ENCODE data around the gene HIVEP3.

Gene HIVEP3

GRCh38 chr1:41503538-41504113 is 415.1 kb downstream of the HIVEP3 start:
- DNase-seq: no peak

GRCh38 chr1:41502912-41503311 is 415.8 kb downstream of the HIVEP3 start:
- no peak for DNase-seq

GRCh38 chr1:41501581-41501980 is 417.1 kb downstream of the HIVEP3 start:
- DNase-seq: no peak

- DNase-seq: no peak
Measured at GRCh38 chr1:41500781-41501518, 417.8 kb downstream of the HIVEP3 start.

- no peak for DNase-seq
Measured at GRCh38 chr1:41500378-41500777, 418.3 kb downstream of the HIVEP3 start.

GRCh38 chr1:41499591-41499990 is 419.1 kb downstream of the HIVEP3 start:
- no peak for DNase-seq

- no peak for DNase-seq
Measured at GRCh38 chr1:41498804-41499203, 419.9 kb downstream of the HIVEP3 start.

GRCh38 chr1:41498391-41498790 is 420.3 kb downstream of the HIVEP3 start:
- DNase-seq: no peak

- DNase-seq: no peak
Measured at GRCh38 chr1:41497461-41498030, 421.2 kb downstream of the HIVEP3 start.

GRCh38 chr1:41497056-41497440 is 421.7 kb downstream of the HIVEP3 start:
- DNase-seq: no peak

GRCh38 chr1:41496080-41497055 is 422.4 kb downstream of the HIVEP3 start:
- no peak for DNase-seq

- DNase-seq: no peak
Measured at GRCh38 chr1:41495210-41495948, 423.3 kb downstream of the HIVEP3 start.

- DNase-seq: no peak
Measured at GRCh38 chr1:41494351-41495209, 424.1 kb downstream of the HIVEP3 start.

- DNase-seq: no peak
Measured at GRCh38 chr1:41493626-41494350, 424.9 kb downstream of the HIVEP3 start.

GRCh38 chr1:41493117-41493536 is 425.6 kb downstream of the HIVEP3 start:
- DNase-seq: no peak

- peak; percentile 29 for DNase-seq
Measured at GRCh38 chr1:41492341-41492848, 426.3 kb downstream of the HIVEP3 start.

GRCh38 chr1:41490911-41491310 is 427.8 kb downstream of the HIVEP3 start:
- no peak for DNase-seq

- no peak for DNase-seq
Measured at GRCh38 chr1:41489561-41489960, 429.2 kb downstream of the HIVEP3 start.

GRCh38 chr1:41488040-41488951 is 430.4 kb downstream of the HIVEP3 start:
- DNase-seq: no peak

Data from CD4-positive, alpha-beta T cell treated with Interleukin-17A for 4 hours (primary cell).